ENCODE measurements around the gene TRMT6. TPM values are rescaled to one million over a fixed set of nuclear protein-coding genes. Genes with fewer than 3 reads are reported as not detected.

The TRMT6 gene
- polyA plus RNA-seq, 2 of the 4 experiments (the other 2 are of a cell fraction): 37.4 to 43.1 TPM

GRCh38 chr20:5900908-5901307 is 49.4 kb downstream of the TRMT6 start:
- peak in 1 of 2 experiments; percentile 27; a peak in 2 of 6 replicates for ATAC-seq
- no peak for DNase-seq (ENCODE audit: low read depth in 1 of 2, low spot score in 1 of 2)
- WGBS (ENCODE audit: missing lambda C conversion rate): 73% methylated on average over 1 of the region's 1 CpG
- no peaks in the 10 kb centered on the region for H3K4me1 ChIP-seq
- no peaks in the 10 kb centered on the region for H3K9me3 ChIP-seq
- POLR2A ChIA-PET: no interaction called here
- no peak overlapping the region for H3K4me3 ChIP-seq
- no peak overlapping the region for H3K27ac ChIP-seq
- FAIRE-seq: no peak
- no peak overlapping the region for H3K4me2 ChIP-seq
- CTCF ChIA-PET: interaction anchor here (0.7 kb wide), 1 partner anchor 12 kb away, joined by 3 read pairs; no protein-coding TSS in a partner anchor
- no peak for TF ChIP-seq RNF2 (IDR thresholded peaks at IDR 0.05; ENCODE audit: borderline replicate concordance, low read depth)

GRCh38 chr20:5899444-5899843 is 50.9 kb downstream of the TRMT6 start:
- no peak for DNase-seq (ENCODE audit: low read depth in 1 of 2, low spot score in 1 of 2)
- Histone ChIP-seq H3K4me3 (no peak overlapping the region), H3K27ac (no peak overlapping the region), H3K4me2 (no peak overlapping the region), H3K4me1 (no peaks in the 10 kb centered on the region), H3K9me3 (no peaks in the 10 kb centered on the region)
- no peak for TF ChIP-seq ZC3H11A (IDR thresholded peaks at IDR 0.05)
- no peak for TF ChIP-seq FOSL2 (IDR thresholded peaks at IDR 0.05)
- no peak for TF ChIP-seq FOSL2 (CRISPR knock-in tag; IDR thresholded peaks at IDR 0.05)
- TF ChIP-seq MAFK (IDR thresholded peaks at IDR 0.05; ENCODE audit: partially characterized antibody): peak; percentile 97
- TF ChIP-seq NFE2L2 (conservative IDR thresholded peaks at IDR 0.05; ENCODE audit: low read length): peak; percentile 63
- no peak for TF ChIP-seq HES2 (IDR thresholded peaks at IDR 0.05)
- no peak for TF ChIP-seq FOXS1 (CRISPR knock-in tag; IDR thresholded peaks at IDR 0.05)
- no peak for TF ChIP-seq HDAC2 (IDR thresholded peaks at IDR 0.05)
- no peak for TF ChIP-seq FOSB (CRISPR knock-in tag; IDR thresholded peaks at IDR 0.05)
- no peak for TF ChIP-seq CEBPB (IDR thresholded peaks at IDR 0.05)
- peak; percentile 95 for FAIRE-seq
- WGBS (ENCODE audit: missing lambda C conversion rate): 0% methylated on average over 1 of the region's 1 CpG
- CTCF ChIA-PET: interaction anchor here (1.2 kb wide), 1 partner anchor 330 kb away, joined by 3 read pairs; no protein-coding TSS in a partner anchor
- POLR2A ChIA-PET: no interaction called here
- no peak for ATAC-seq

- CTCF ChIA-PET: interaction anchor here (1.0 to 1.9 kb wide), 2 partner anchors 39 to 339 kb away, joined by 3 to 4 read pairs; no protein-coding TSS in a partner anchor
These were observed 54.7 kb downstream of the TRMT6 start for GRCh38 chr20:5895626-5896025.

More at GRCh38 chr20:5895626-5896025, 54.7 kb downstream of the TRMT6 start:
- TF ChIP-seq CHD4 (IDR thresholded peaks at IDR 0.05; ENCODE audit: borderline replicate concordance): no peak
- no peak for TF ChIP-seq RAD21 (conservative IDR thresholded peaks at IDR 0.05 in 1 of 2, IDR thresholded peaks at IDR 0.05 in 1 of 2)
- TF ChIP-seq ELK1 (IDR thresholded peaks at IDR 0.05; ENCODE audit: low read depth, low read length): no peak
- no peak for TF ChIP-seq FOSB (CRISPR knock-in tag; IDR thresholded peaks at IDR 0.05)
- no peak for TF ChIP-seq CBX8 (IDR thresholded peaks at IDR 0.05)
- no peak for TF ChIP-seq HOXA7 (CRISPR knock-in tag; IDR thresholded peaks at IDR 0.05)
- no peak for TF ChIP-seq EHF (CRISPR knock-in tag; IDR thresholded peaks at IDR 0.05)
- no peak for TF ChIP-seq BCL3 (IDR thresholded peaks at IDR 0.05)
- TF ChIP-seq CTCF (IDR thresholded peaks at IDR 0.05): no peak
- TF ChIP-seq FOXS1 (CRISPR knock-in tag; IDR thresholded peaks at IDR 0.05): no peak
- TF ChIP-seq CBX2 (IDR thresholded peaks at IDR 0.05; ENCODE audit: borderline replicate concordance, low read depth): no peak
- TF ChIP-seq NR3C1 (IDR thresholded peaks at IDR 0.05): no peak
- TF ChIP-seq HOXB5 (CRISPR knock-in tag; IDR thresholded peaks at IDR 0.05): no peak
- no peak for TF ChIP-seq PHF8 (IDR thresholded peaks at IDR 0.05; ENCODE audit: borderline replicate concordance, low read depth)
- TF ChIP-seq ATOH8 (CRISPR knock-in tag; IDR thresholded peaks at IDR 0.05; ENCODE audit: low read depth): no peak
- no peak for TF ChIP-seq SMC3 (IDR thresholded peaks at IDR 0.05)
- TF ChIP-seq KDM1A (IDR thresholded peaks at IDR 0.05; ENCODE audit: low read depth): no peak
- no peak for TF ChIP-seq BHLHE40 (IDR thresholded peaks at IDR 0.05; ENCODE audit: low read depth, low read length)
- DNase-seq (ENCODE audit: low read depth in 1 of 2, low spot score in 1 of 2) (no peak), FAIRE-seq (no peak), ATAC-seq (no peak)
- H3K27ac ChIP-seq: no peak overlapping the region
- WGBS (ENCODE audit: missing lambda C conversion rate): 18% methylated on average over 2 of the region's 2 CpGs
- no peaks in the 10 kb centered on the region for H3K4me1 ChIP-seq
- no peak overlapping the region for H3K4me3 ChIP-seq
- no peak overlapping the region for H3K4me2 ChIP-seq
- H3K9me3 ChIP-seq: no peaks in the 10 kb centered on the region
- POLR2A ChIA-PET: no interaction called here

All from A549 (cell line).